SU-DHL-6 (cell line): ENCODE data around the gene KIAA2012.

Experiments
- H2AFZ ChIP-seq: fragments of 200-600 bp; sonication (generic); 2 replicates; pipeline ENCODE4 v1.6.1; 2014; ENCODE audit warnings: low read depth, mild to moderate bottlenecking, moderate library complexity, mixed read lengths, antibody characterized with exemption, low read length; ENCODE audit not compliant: severe bottlenecking
- H3F3A ChIP-seq: fragments of 200-600 bp; shearing (Covaris generic); 2 replicates; pipeline ENCODE4 v1.6.0; 2016; ENCODE audit warnings: antibody characterized with exemption, mild to moderate bottlenecking; ENCODE audit not compliant: insufficient read depth
- H3K27ac ChIP-seq: fragments of 200-600 bp; sonication (generic); 2 replicates; pipeline ENCODE4 v1.5.1; 2016; ENCODE audit warnings: low read depth, mild to moderate bottlenecking, low read length, moderate library complexity, mixed read lengths
- H3K27me3 ChIP-seq: fragments of 200-600 bp; sonication (generic), shearing (Covaris generic); 2 replicates; pipeline ENCODE4 v1.6.0; 2014; ENCODE audit warnings: mild to moderate bottlenecking, low read length
- H3K36me3 ChIP-seq: fragments of 200-600 bp; sonication (generic); 2 replicates; pipeline ENCODE4 v1.6.1; 2014; ENCODE audit warnings: mild to moderate bottlenecking, low read length, mixed read lengths
- H3K4me2 ChIP-seq: fragments of 300-600, 200-600 bp; shearing (Covaris generic), sonication (generic); 2 replicates; pipeline ENCODE4 v1.6.0; 2014; ENCODE audit warnings: low read length, low read depth, mild to moderate bottlenecking; ENCODE audit not compliant: poor library complexity, severe bottlenecking
- H3K4me3 ChIP-seq: fragments of 200-600 bp; sonication (generic); 2 replicates; pipeline ENCODE4 v1.5.1; 2014; ENCODE audit warnings: antibody characterized with exemption, low read length, mild to moderate bottlenecking, mixed read lengths; ENCODE audit not compliant: insufficient read depth, poor library complexity, severe bottlenecking
- H3K79me2 ChIP-seq: fragments of 200-600 bp; sonication (generic); 2 replicates; pipeline ENCODE4 v1.6.1; 2014; ENCODE audit warnings: mild to moderate bottlenecking, low read length, moderate library complexity; ENCODE audit not compliant: insufficient read depth
- H3K9ac ChIP-seq: fragments of 200-600 bp; sonication (generic); 2 replicates; pipeline ENCODE4 v1.7.0; 2014; ENCODE audit warnings: mild to moderate bottlenecking, low read length
- H3K9me2 ChIP-seq: fragments of 200-600 bp; sonication (generic); replicated peaks from 2 replicates; pipeline ENCODE4 v1.6.1; 2014; ENCODE audit warnings: low read length; ENCODE audit not compliant: insufficient read depth
- H3K9me3 ChIP-seq: fragments of 200-600 bp; sonication (generic); 2 replicates; pipeline ENCODE4 v1.6.1; 2014; ENCODE audit warnings: low read length, mixed read lengths; ENCODE audit not compliant: insufficient read depth
- H4K20me1 ChIP-seq: fragments of 200-600 bp; sonication (generic); 2 replicates; pipeline ENCODE4 v1.6.1; 2014; ENCODE audit warnings: low read depth, mild to moderate bottlenecking, antibody characterized with exemption, low read length, moderate library complexity, mixed read lengths
- CTCF ChIP-seq: fragments of 200-600 bp; sonication (generic); IDR thresholded peaks from one replicate; pipeline ENCODE4 v1.5.1; 2017; ENCODE audit warnings: antibody characterized with exemption, mild to moderate bottlenecking, low read length, moderate library complexity; ENCODE audit not compliant: insufficient read depth, poor library complexity, severe bottlenecking
- EZH2phosphoT487 ChIP-seq: fragments of 200-600 bp; sonication (generic), shearing (Covaris generic); conservative IDR thresholded peaks from 2 replicates; pipeline ENCODE4 v1.6.1; 2018; ENCODE audit warnings: mild to moderate bottlenecking, antibody characterized with exemption, low read length, moderate library complexity, mixed read lengths

The KIAA2012 gene

GRCh38 chr2:202152104-202152715, 79.2 kb downstream of the KIAA2012 start:
- Histone ChIP-seq H3K27me3 (no peaks in the 10 kb centered on the region), H4K20me1 (no peaks in the 10 kb centered on the region), H3K79me2 (no peaks in the 10 kb centered on the region), H3K4me3 (no peak overlapping the region), H3K9me3 (no peaks in the 10 kb centered on the region), H3K9ac (no peak overlapping the region), H3K27ac (no peak overlapping the region), H3K9me2 (no peaks in the 10 kb centered on the region), H3K36me3 (no peaks in the 10 kb centered on the region), H2AFZ (no peak overlapping the region), H3K4me2 (no peak overlapping the region), H3F3A (no peaks in the 10 kb centered on the region)
- TF ChIP-seq EZH2phosphoT487, result no peak
- TF ChIP-seq CTCF, result no peak

- Histone ChIP-seq H2AFZ (no peak overlapping the region), H3K79me2 (no peaks in the 10 kb centered on the region), H4K20me1 (no peaks in the 10 kb centered on the region), H3K9me2 (no peaks in the 10 kb centered on the region), H3K9me3 (no peaks in the 10 kb centered on the region), H3F3A (no peaks in the 10 kb centered on the region), H3K27ac (no peak overlapping the region), H3K36me3 (no peaks in the 10 kb centered on the region), H3K9ac (no peak overlapping the region), H3K27me3 (no peaks in the 10 kb centered on the region), H3K4me2 (no peak overlapping the region), H3K4me3 (no peak overlapping the region)
- TF ChIP-seq EZH2phosphoT487 (no peak), CTCF (no peak)
These were observed 81.6 kb downstream of the KIAA2012 start for GRCh38 chr2:202154613-202155012.

GRCh38 chr2:202157211-202157990, 84.3 kb downstream of the KIAA2012 start:
- Histone ChIP-seq H3K9ac (no peak overlapping the region), H3K9me3 (no peaks in the 10 kb centered on the region), H3K9me2 (no peaks in the 10 kb centered on the region), H3F3A (no peaks in the 10 kb centered on the region), H3K4me3 (no peak overlapping the region), H3K36me3 (no peaks in the 10 kb centered on the region), H3K79me2 (no peaks in the 10 kb centered on the region), H3K27ac (no peak overlapping the region), H2AFZ (no peak overlapping the region), H3K27me3 (no peaks in the 10 kb centered on the region), H3K4me2 (no peak overlapping the region), H4K20me1 (no peaks in the 10 kb centered on the region)
- TF ChIP-seq EZH2phosphoT487 (no peak), CTCF (no peak)
